Measurements from ENCODE around the gene AVPR1A.

Gene AVPR1A

DNA sequence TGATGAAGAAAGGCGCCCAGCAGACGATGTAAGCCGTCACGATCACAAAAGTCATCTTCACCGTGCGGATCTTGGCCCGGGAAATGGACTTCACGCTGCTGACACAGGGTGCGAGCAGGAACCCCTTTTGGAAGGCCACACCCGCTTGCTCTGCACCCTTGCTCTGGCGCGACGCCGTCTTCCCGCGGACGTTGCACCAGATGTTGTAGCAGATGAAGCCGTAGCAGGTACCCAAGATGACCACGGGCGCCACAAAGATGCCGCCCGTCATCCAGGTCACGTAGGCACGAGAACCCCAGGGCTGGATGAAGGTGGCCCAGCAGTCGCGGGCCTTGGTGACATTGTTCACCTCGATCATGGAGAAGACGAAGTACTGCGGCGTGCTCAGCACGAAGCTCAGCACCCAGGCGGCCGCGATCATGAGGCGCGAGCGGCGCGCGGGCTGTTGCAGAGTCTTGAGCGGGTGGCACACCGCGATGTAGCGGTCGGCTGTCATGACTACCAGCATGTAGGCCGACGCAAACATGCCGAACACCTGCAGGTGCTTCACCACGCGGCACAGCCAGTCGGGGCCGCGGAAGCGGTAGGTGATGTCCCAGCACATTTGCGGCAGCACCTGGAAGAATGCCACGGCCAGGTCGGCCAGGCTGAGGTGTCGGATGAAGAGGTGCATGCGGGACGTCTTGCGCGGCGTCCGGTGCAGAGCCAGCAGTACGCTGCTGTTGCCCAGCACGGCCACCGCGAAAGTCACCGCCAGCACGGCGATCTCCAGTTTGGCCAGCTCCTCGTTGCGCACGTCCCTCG, 890 bp downstream of the AVPR1A start:
- H3K9me2 ChIP-seq (replicated peaks; ENCODE audit: insufficient read depth, low read length): no peaks in the 10 kb centered on the region
- TF ChIP-seq, protein P1, sequence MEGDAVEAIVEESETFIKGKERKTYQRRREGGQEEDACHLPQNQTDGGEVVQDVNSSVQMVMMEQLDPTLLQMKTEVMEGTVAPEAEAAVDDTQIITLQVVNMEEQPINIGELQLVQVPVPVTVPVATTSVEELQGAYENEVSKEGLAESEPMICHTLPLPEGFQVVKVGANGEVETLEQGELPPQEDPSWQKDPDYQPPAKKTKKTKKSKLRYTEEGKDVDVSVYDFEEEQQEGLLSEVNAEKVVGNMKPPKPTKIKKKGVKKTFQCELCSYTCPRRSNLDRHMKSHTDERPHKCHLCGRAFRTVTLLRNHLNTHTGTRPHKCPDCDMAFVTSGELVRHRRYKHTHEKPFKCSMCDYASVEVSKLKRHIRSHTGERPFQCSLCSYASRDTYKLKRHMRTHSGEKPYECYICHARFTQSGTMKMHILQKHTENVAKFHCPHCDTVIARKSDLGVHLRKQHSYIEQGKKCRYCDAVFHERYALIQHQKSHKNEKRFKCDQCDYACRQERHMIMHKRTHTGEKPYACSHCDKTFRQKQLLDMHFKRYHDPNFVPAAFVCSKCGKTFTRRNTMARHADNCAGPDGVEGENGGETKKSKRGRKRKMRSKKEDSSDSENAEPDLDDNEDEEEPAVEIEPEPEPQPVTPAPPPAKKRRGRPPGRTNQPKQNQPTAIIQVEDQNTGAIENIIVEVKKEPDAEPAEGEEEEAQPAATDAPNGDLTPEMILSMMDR (IDR thresholded peaks at IDR 0.05; ENCODE audit: insufficient read depth, low read length, poor library complexity, severe bottlenecking): no peak
- TF ChIP-seq EZH2phosphoT487 (conservative IDR thresholded peaks at IDR 0.05; ENCODE audit: low read length): no peak
- H3K4me3 ChIP-seq (ENCODE audit: insufficient read depth, low read length, poor library complexity, severe bottlenecking): no peak overlapping the region
- no peaks in the 10 kb centered on the region for H3K9me3 ChIP-seq (ENCODE audit: insufficient read depth, low read length)
- H4K20me1 ChIP-seq (ENCODE audit: low read depth, low read length): no peaks in the 10 kb centered on the region
- H3K27me3 ChIP-seq (ENCODE audit: low read length): no peaks in the 10 kb centered on the region
- H3K79me2 ChIP-seq (ENCODE audit: insufficient read depth, low read length): no peaks in the 10 kb centered on the region
- no peak overlapping the region for H2AFZ ChIP-seq (ENCODE audit: low read depth, low read length, severe bottlenecking)
- no peaks in the 10 kb centered on the region for H3F3A ChIP-seq (ENCODE audit: insufficient read depth)
- H3K9ac ChIP-seq (ENCODE audit: low read length): no peak overlapping the region
- no peaks in the 10 kb centered on the region for H3K36me3 ChIP-seq (ENCODE audit: low read length)
- H3K27ac ChIP-seq (ENCODE audit: low read depth, low read length): no peak overlapping the region
- no peak overlapping the region for H3K4me2 ChIP-seq (ENCODE audit: low read depth, low read length, poor library complexity, severe bottlenecking)

- Histone ChIP-seq H3F3A (ENCODE audit: insufficient read depth) (no peaks in the 10 kb centered on the region), H2AFZ (ENCODE audit: low read depth, low read length, severe bottlenecking) (no peak overlapping the region), H3K4me3 (ENCODE audit: insufficient read depth, low read length, poor library complexity, severe bottlenecking) (no peak overlapping the region), H4K20me1 (ENCODE audit: low read depth, low read length) (no peaks in the 10 kb centered on the region), H3K27me3 (ENCODE audit: low read length) (no peaks in the 10 kb centered on the region), H3K79me2 (ENCODE audit: insufficient read depth, low read length) (no peaks in the 10 kb centered on the region), H3K4me2 (ENCODE audit: low read depth, low read length, poor library complexity, severe bottlenecking) (no peak overlapping the region), H3K36me3 (ENCODE audit: low read length) (no peaks in the 10 kb centered on the region), H3K9me2 (replicated peaks; ENCODE audit: insufficient read depth, low read length) (no peaks in the 10 kb centered on the region), H3K27ac (ENCODE audit: low read depth, low read length) (no peak overlapping the region), H3K9me3 (ENCODE audit: insufficient read depth, low read length) (no peaks in the 10 kb centered on the region), H3K9ac (ENCODE audit: low read length) (no peak overlapping the region)
- no peak for TF ChIP-seq EZH2phosphoT487 (conservative IDR thresholded peaks at IDR 0.05; ENCODE audit: low read length)
- TF ChIP-seq, protein P1 (IDR thresholded peaks at IDR 0.05; ENCODE audit: insufficient read depth, low read length, poor library complexity, severe bottlenecking): no peak
Measured at GRCh38 chr12:63144556-63144955, 6.4 kb downstream of the AVPR1A start.

GRCh38 chr12:63138488-63138887, 12.5 kb downstream of the AVPR1A start:
- H3F3A ChIP-seq (ENCODE audit: insufficient read depth): no peaks in the 10 kb centered on the region
- H3K27ac ChIP-seq (ENCODE audit: low read depth, low read length): no peak overlapping the region
- H3K36me3 ChIP-seq (ENCODE audit: low read length): no peaks in the 10 kb centered on the region
- no peaks in the 10 kb centered on the region for H3K79me2 ChIP-seq (ENCODE audit: insufficient read depth, low read length)
- H3K9me3 ChIP-seq (ENCODE audit: insufficient read depth, low read length): no peaks in the 10 kb centered on the region
- no peak overlapping the region for H3K9ac ChIP-seq (ENCODE audit: low read length)
- H2AFZ ChIP-seq (ENCODE audit: low read depth, low read length, severe bottlenecking): no peak overlapping the region
- no peaks in the 10 kb centered on the region for H3K27me3 ChIP-seq (ENCODE audit: low read length)
- H3K9me2 ChIP-seq (replicated peaks; ENCODE audit: insufficient read depth, low read length): no peaks in the 10 kb centered on the region
- H3K4me2 ChIP-seq (ENCODE audit: low read depth, low read length, poor library complexity, severe bottlenecking): no peak overlapping the region
- TF ChIP-seq, protein P1 (IDR thresholded peaks at IDR 0.05; ENCODE audit: insufficient read depth, low read length, poor library complexity, severe bottlenecking): no peak
- no peak for TF ChIP-seq EZH2phosphoT487 (conservative IDR thresholded peaks at IDR 0.05; ENCODE audit: low read length)
- no peaks in the 10 kb centered on the region for H4K20me1 ChIP-seq (ENCODE audit: low read depth, low read length)
- no peak overlapping the region for H3K4me3 ChIP-seq (ENCODE audit: insufficient read depth, low read length, poor library complexity, severe bottlenecking)
